Activated CD8-positive, alpha-beta memory T cell treated with anti-CD3 and anti-CD28 coated beads for 24 hours (primary cell): ENCODE measurements around the gene VAMP1.

Experiments
- DNase-seq: peaks from one replicate; pipeline ENCODE4 v3.0.0-alpha.2; 2020

Gene VAMP1

GRCh38 chr12:6450091-6450868 is 20.2 kb downstream of the VAMP1 start:
- DNase-seq, result peak; percentile 68

- peak; percentile 81 for DNase-seq
Measured at GRCh38 chr12:6444704-6445688, 25.5 kb downstream of the VAMP1 start, which contains the start of gene CD27. Gene CD27, plus strand, starts transcription at chr12:6444955. Its CDS starts 141 bp downstream, at chr12:6445096.

GRCh38 chr12:6444031-6444430 is 26.4 kb downstream of the VAMP1 start:
- DNase-seq, result no peak

- DNase-seq, result no peak
Measured at GRCh38 chr12:6443361-6443983, 27.0 kb downstream of the VAMP1 start.

GRCh38 chr12:6442836-6443235 is 27.6 kb downstream of the VAMP1 start:
- no peak for DNase-seq

- no peak for DNase-seq
Measured at GRCh38 chr12:6440391-6440790, 30.1 kb downstream of the VAMP1 start.

GRCh38 chr12:6438345-6438744 is 32.1 kb downstream of the VAMP1 start:
- DNase-seq, result peak; percentile 55

GRCh38 chr12:6437586-6437985 is 32.9 kb downstream of the VAMP1 start:
- no peak for DNase-seq

GRCh38 chr12:6435961-6436715 is 34.3 kb downstream of the VAMP1 start:
- DNase-seq, result peak; percentile 54

- peak; percentile 77 for DNase-seq
Measured at GRCh38 chr12:6434205-6435140, 36.0 kb downstream of the VAMP1 start.

GRCh38 chr12:6432991-6433390 is 37.5 kb downstream of the VAMP1 start:
- DNase-seq, result peak; percentile 54

GRCh38 chr12:6430124-6430989 is 40.1 kb downstream of the VAMP1 start:
- DNase-seq, result peak; percentile 76

- no peak for DNase-seq
Measured at GRCh38 chr12:6428326-6428725, 42.2 kb downstream of the VAMP1 start.

- DNase-seq, result peak; percentile 53
Measured at GRCh38 chr12:6427796-6428195, 42.7 kb downstream of the VAMP1 start.

- peak; percentile 94 for DNase-seq
Measured at GRCh38 chr12:6426882-6427671, 43.4 kb downstream of the VAMP1 start.

- peak; percentile 75 for DNase-seq
Measured at GRCh38 chr12:6425590-6426531, 44.6 kb downstream of the VAMP1 start.

- DNase-seq, result peak; percentile 60
Measured at GRCh38 chr12:6424866-6425265, 45.6 kb downstream of the VAMP1 start.

- no peak for DNase-seq
Measured at GRCh38 chr12:6424008-6424347, 46.5 kb downstream of the VAMP1 start.
